Heart left ventricle (tissue), 13 donors: ENCODE results near the gene IHH.

Source experiments
- POLR2A ChIP-seq, 2 donors: fragments of 450-650 bp; IDR thresholded peaks; one replicate each; pipeline ENCODE4 v1.6.1; 2017; ENCODE audit warnings: antibody characterized with exemption in 2 of 2, mild to moderate bottlenecking in 2 of 2, moderate library complexity in 2 of 2
- TF ChIP-seq, protein P1 (sequence below), 12 donors: fragments of 200-600 bp; sonication (generic) in 4 of 12; IDR thresholded peaks; one replicate each; pipeline versions ENCODE4 v1.5.0 to v1.8.0; 2018 to 2022; ENCODE audit warnings: antibody characterized with exemption in 12 of 12, mild to moderate bottlenecking in 5 of 12
- donor health status: ischemic (EF 13 %, LVEDD 7.1; RV severe dilation, severe dysfunction).
- donor health status: DM: no; HTN: yes; CAD: no.
- donor health status: DM: no; HTN: no; CAD: no.
- donor health status: ischemic (EF 25% LVEDD 6.9; RV normal size, moderate dysfunction).
- donor health status: ischemic (EF 25% LVEDD 5.7; RV mildly dilated, moderate dysfunction).
- donor health status: ischemic (EF 35%, LVEDD 5.7; RV mildly dilated, moderate dysfunction).
- donor health status: nonischemic (EF 11% LVEDD 7.7; RV severe dilation, severe dysfunction).
- donor health status: DM: yes; HTN: yes; CAD: no.
- donor health status: PGD.
- donor health status: ischemic (EF 29% LVEDD 5.4; RV normal size, mild dysfunction).
- donor health status: nonischemic (EF 23%, LVEDD 6.1; RV moderate dilation, normal function).

DNA sequence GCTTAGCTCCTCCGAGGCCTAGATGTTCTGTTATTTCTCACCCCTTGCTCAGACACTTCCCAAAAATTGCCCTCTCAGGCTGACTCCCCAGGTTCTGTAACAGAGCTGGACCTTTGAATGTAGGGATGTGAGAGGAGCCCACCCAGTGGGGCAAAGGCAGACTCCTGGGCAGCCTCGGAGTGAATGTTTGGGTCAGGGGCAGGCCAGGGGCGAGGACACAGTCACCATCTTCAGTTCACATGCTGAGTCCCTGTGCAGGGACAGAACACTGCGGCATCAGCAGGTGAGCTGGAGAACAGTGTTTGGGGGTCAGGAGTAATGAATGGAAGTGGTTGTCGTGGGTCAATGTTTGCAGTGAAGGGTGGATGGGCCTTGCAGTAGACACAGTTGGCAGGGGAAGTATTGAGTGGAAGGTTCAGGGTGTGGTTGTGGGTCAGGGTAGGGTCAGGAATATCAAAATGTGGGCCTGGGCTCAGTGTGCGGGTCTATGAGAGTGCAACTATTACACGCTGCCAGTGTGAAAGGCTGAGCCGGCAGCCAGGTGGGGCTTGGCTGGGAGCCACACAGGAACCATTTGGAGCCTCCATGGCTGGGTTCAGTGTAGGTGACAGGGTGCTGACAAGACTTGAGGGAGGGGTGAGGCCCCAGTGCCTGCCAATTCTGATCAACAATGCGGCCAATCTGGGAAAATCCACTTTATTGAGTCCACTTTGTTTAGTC is 4.4 kb downstream of the IHH start:
- TF ChIP-seq, protein P1, sequence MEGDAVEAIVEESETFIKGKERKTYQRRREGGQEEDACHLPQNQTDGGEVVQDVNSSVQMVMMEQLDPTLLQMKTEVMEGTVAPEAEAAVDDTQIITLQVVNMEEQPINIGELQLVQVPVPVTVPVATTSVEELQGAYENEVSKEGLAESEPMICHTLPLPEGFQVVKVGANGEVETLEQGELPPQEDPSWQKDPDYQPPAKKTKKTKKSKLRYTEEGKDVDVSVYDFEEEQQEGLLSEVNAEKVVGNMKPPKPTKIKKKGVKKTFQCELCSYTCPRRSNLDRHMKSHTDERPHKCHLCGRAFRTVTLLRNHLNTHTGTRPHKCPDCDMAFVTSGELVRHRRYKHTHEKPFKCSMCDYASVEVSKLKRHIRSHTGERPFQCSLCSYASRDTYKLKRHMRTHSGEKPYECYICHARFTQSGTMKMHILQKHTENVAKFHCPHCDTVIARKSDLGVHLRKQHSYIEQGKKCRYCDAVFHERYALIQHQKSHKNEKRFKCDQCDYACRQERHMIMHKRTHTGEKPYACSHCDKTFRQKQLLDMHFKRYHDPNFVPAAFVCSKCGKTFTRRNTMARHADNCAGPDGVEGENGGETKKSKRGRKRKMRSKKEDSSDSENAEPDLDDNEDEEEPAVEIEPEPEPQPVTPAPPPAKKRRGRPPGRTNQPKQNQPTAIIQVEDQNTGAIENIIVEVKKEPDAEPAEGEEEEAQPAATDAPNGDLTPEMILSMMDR (IDR thresholded peaks at IDR 0.05): no peak
- no peak for TF ChIP-seq POLR2A (IDR thresholded peaks at IDR 0.05)
